ENCODE results near the gene CNOT3. TPM values are rescaled to one million over a fixed set of nuclear protein-coding genes. Genes with fewer than 3 reads are reported as not detected.
A peak's percentile ranks its signal among the peaks of the same experiment; 100 is the strongest.

CNOT3 gene
- polyA plus RNA-seq, 1 of the 3 experiments (the other 2 are of a cell fraction), result 14.2 TPM

DNA sequence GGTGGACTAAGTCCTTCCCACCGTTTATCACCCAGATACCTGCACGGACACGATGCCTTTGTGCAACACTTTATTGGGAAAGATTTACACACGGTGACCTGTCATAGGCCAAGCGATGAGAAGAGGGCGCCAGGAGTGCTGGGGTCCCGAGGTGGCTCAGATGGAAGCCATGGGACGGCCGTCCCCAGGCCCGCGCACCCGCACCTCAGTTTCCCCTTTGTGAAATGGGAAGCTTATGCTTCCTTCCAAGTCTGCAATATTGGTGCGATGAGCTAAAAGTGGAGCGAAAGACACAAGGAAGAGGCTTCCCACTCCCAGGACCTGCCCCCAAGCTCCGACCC, 35.8 kb downstream of the CNOT3 start:
- Histone ChIP-seq H3F3A (replicated peaks; ENCODE audit: insufficient read depth) (peaks cover 5% of the 10 kb centered on the region), H3K9ac (no peak overlapping the region), H3K4me1 (ENCODE audit: control insufficient read depth in 1 of 2, insufficient read depth in 2 of 2, low read depth in 1 of 2, low read length in 1 of 2) (peaks cover 5 to 6% of the 10 kb centered on the region in 2 experiments; a peak in 2 of 4 replicates), H3K9me3 (no peaks in the 10 kb centered on the region), H3K9me2 (no peaks in the 10 kb centered on the region), H3K27me3 (ENCODE audit: insufficient read depth) (no peaks in the 10 kb centered on the region), H4K20me1 (ENCODE audit: insufficient read depth) (no peaks in the 10 kb centered on the region), H3K27ac (ENCODE audit: low read depth in 2 of 2, low read length in 1 of 2) (no peak overlapping the region), H3K79me2 (ENCODE audit: insufficient read depth) (no peaks in the 10 kb centered on the region), H3K4me3 (ENCODE audit: low read depth in 2 of 2, low read length in 1 of 2) (no peak overlapping the region), H3K4me2 (no peak overlapping the region), H2AFZ (ENCODE audit: low read depth) (no peak overlapping the region), H3K36me3 (replicated peaks in 1 of 2; ENCODE audit: control insufficient read depth in 1 of 2, insufficient read depth in 2 of 2, low read length in 1 of 2) (peaks cover 2 to 8% of the 10 kb centered on the region in 2 experiments)
- TF ChIP-seq RCOR1 (IDR thresholded peaks at IDR 0.05; ENCODE audit: low read length), result no peak
- TF ChIP-seq JUND (IDR thresholded peaks at IDR 0.05), result 0 out of 2 replicates have a peak, but pooled peaks have one; percentile 1
- WGBS (ENCODE audit: low lambda C conversion rate), result 80% methylated on average over 11 of the region's 15 CpGs
- DNase-seq, result no peak
- CTCF ChIA-PET, result interaction anchor here (0.8 to 2.6 kb wide), 5 partner anchors 10 to 217 kb away, joined by 3 to 9 read pairs (median 6); partner anchors contain the start of genes LENG1 and MBOAT7
- POLR2A ChIA-PET, result no interaction called here

DNA sequence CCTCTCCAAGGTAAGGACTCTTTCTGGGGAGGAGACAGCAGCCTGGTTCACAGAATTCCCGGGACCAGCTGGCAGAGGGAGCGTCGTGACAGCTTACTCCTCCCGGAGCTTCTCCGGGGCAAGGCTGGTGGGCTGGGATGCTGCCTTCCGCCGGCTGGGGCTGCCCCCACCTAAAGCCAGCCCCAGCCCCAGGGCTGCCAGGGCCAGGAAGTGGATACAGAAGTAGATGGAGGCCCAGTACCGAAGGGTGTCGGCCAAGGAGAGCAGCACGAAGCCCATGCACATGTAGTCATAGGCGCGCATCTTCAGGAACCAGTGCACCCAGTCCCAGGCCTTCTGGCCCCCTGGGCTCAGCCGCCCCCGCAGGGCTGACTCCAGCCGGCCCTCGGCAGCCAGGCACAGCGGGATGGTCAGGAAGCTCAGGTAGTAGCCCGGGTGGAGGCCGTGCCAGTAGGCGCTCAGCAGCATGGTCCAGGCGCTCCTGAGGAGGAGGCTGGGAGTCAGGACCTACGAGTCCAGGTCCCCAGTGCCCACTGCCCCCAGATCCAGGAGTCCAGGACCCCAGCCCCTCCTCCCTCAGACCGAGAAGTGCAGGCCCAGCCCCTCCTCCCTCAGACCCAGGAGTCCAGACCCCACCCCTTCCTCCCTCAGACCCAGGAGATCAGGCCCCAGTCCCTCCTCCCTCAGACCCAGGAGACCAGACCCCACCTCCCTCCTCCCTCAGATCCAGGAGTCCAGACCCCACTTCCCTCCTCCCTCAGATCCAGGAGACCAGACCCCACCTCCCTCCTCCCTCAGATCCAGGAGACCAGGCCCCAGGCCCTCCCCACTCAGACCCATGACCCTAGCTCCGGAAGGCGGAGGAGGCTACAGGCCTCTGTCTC, 36.6 kb downstream of the CNOT3 start:
- no peak overlapping the region for H2AFZ ChIP-seq (ENCODE audit: low read depth)
- ChIA-PET CTCF (interaction anchor here (0.6 to 2.6 kb wide), 6 partner anchors 9 to 217 kb away, joined by 3 to 9 read pairs (median 6); partner anchors contain the start of genes LENG1 and MBOAT7), POLR2A (no interaction called here)

More for the DNA sequence above, 36.6 kb downstream of the CNOT3 start:
- H3K9me2 ChIP-seq, result no peaks in the 10 kb centered on the region
- peaks cover 5% of the 10 kb centered on the region for H3F3A ChIP-seq (replicated peaks; ENCODE audit: insufficient read depth)
- no peak overlapping the region for H3K4me3 ChIP-seq (ENCODE audit: low read depth in 2 of 2, low read length in 1 of 2)
- no peak overlapping the region for H3K9ac ChIP-seq
- no peak overlapping the region for H3K27ac ChIP-seq (ENCODE audit: low read depth in 2 of 2, low read length in 1 of 2)
- H3K9me3 ChIP-seq, result no peaks in the 10 kb centered on the region
- TF ChIP-seq EP300 (IDR thresholded peaks at IDR 0.05; ENCODE audit: borderline replicate concordance in 1 of 2, low read depth in 1 of 2, low read length in 1 of 2), result no peak
- TF ChIP-seq RFX5 (IDR thresholded peaks at IDR 0.05; ENCODE audit: low read length), result no peak
- no peak for TF ChIP-seq ELF1 (IDR thresholded peaks at IDR 0.05)
- TF ChIP-seq FOXJ3 (CRISPR knock-in tag; IDR thresholded peaks at IDR 0.05), result no peak
- TF ChIP-seq POLR2AphosphoS5 (IDR thresholded peaks at IDR 0.05; ENCODE audit: low read depth, low read length), result no peak
- no peak for TF ChIP-seq CHD2 (IDR thresholded peaks at IDR 0.05; ENCODE audit: low read length, partially characterized antibody)
- TF ChIP-seq ZBTB33 (IDR thresholded peaks at IDR 0.05; ENCODE audit: borderline replicate concordance, low read depth), result no peak
- TF ChIP-seq GABPA (IDR thresholded peaks at IDR 0.05; ENCODE audit: low read depth), result no peak
- TF ChIP-seq GATA2 (CRISPR knock-in tag; IDR thresholded peaks at IDR 0.05), result no peak
- peak; percentile 29 for DNase-seq
- H3K4me1 ChIP-seq (ENCODE audit: control insufficient read depth in 1 of 2, insufficient read depth in 2 of 2, low read depth in 1 of 2, low read length in 1 of 2), result peaks cover 5 to 6% of the 10 kb centered on the region in 2 experiments; a peak in 2 of 4 replicates
- no peaks in the 10 kb centered on the region for H3K79me2 ChIP-seq (ENCODE audit: insufficient read depth)
- WGBS (ENCODE audit: low lambda C conversion rate), result 78% methylated on average over 11 of the region's 25 CpGs
- no peak overlapping the region for H3K4me2 ChIP-seq
- H4K20me1 ChIP-seq (ENCODE audit: insufficient read depth), result no peaks in the 10 kb centered on the region
- no peaks in the 10 kb centered on the region for H3K27me3 ChIP-seq (ENCODE audit: insufficient read depth)
- H3K36me3 ChIP-seq (replicated peaks in 1 of 2; ENCODE audit: control insufficient read depth in 1 of 2, insufficient read depth in 2 of 2, low read length in 1 of 2), result peaks cover 7 to 15% of the 10 kb centered on the region in 2 experiments
